Nephron (organoid): ENCODE data around the gene CYSTM1.

Experiments
- H3K27ac Mint-ChIP-seq, 3 experiments: 2 replicates each; pipeline ENCODE4 v1.8.0; 2020; ENCODE audit warnings: mixed read lengths in 3 of 3, mild to moderate bottlenecking in 2 of 3, moderate library complexity in 1 of 3
- H3K27me3 Mint-ChIP-seq: 2 replicates; pipeline ENCODE4 v1.8.0; 2021; ENCODE audit warnings: low read depth, mild to moderate bottlenecking, moderate library complexity, mixed read lengths
- H3K36me3 Mint-ChIP-seq: 2 replicates; pipeline ENCODE4 v1.8.0; 2020; ENCODE audit warnings: low read depth, mixed read lengths
- H3K4me1 Mint-ChIP-seq: 2 replicates; pipeline ENCODE4 v1.8.0; 2020; ENCODE audit warnings: mixed read lengths
- H3K4me3 Mint-ChIP-seq, 3 experiments: 2 replicates each; pipeline ENCODE4 v1.8.0; 2020; ENCODE audit warnings: mild to moderate bottlenecking in 3 of 3, mixed read lengths in 3 of 3, moderate library complexity in 2 of 3
- H3K9me3 Mint-ChIP-seq: 2 replicates; pipeline ENCODE4 v1.8.0; 2020; ENCODE audit warnings: mixed read lengths
- CTCF ChIP-seq, 3 experiments: fragments of 200-600 bp; sonication (generic); IDR thresholded peaks; one replicate each; pipeline ENCODE4 v1.5.0; 2021; ENCODE audit warnings: antibody characterized with exemption in 3 of 3; ENCODE audit not compliant: unreplicated experiment in 3 of 3

Gene CYSTM1

GRCh38 chr5:140174465-140175366 lies at the start of gene CYSTM1:
CYSTM1 (plus strand) TSS chr5:140175188; CDS start chr5:140194466, 19,278 bp downstream.
- no peaks in the 10 kb centered on the region for H3K36me3 Mint-ChIP-seq
- peak within 1 kb of the TSS; percentile 89 to 97 (median 97) for H3K27ac Mint-ChIP-seq

GRCh38 chr5:140125637-140126036 lies 49.4 kb upstream of the CYSTM1 start, which contains the start of gene IGIP:
IGIP (plus strand) TSS chr5:140125937; CDS start chr5:140128477, 2,540 bp downstream.
- no peak for TF ChIP-seq CTCF (IDR thresholded peaks at IDR 0.05; ENCODE audit: unreplicated experiment in 3 of 3)
- Mint-ChIP-seq H3K4me1 (no peaks in the 10 kb centered on the region), H3K36me3 (no peaks in the 10 kb centered on the region), H3K27ac (no peak within 1 kb of the TSS), H3K27me3 (peaks cover 49% of the 10 kb centered on the region), H3K4me3 (no peak within 1 kb of the TSS), H3K9me3 (no peaks in the 10 kb centered on the region)

More at GRCh38 chr5:140174465-140175366, at the start of gene CYSTM1:
- Mint-ChIP-seq H3K9me3 (no peaks in the 10 kb centered on the region), H3K27me3 (peaks cover 9% of the 10 kb centered on the region), H3K4me1 (peaks cover 33% of the 10 kb centered on the region), H3K4me3 (peak within 1 kb of the TSS; percentile 94 to 96 (median 95))
- no peak for TF ChIP-seq CTCF (IDR thresholded peaks at IDR 0.05; ENCODE audit: unreplicated experiment in 3 of 3)

- Mint-ChIP-seq H3K4me1 (no peaks in the 10 kb centered on the region), H3K4me3 (no peak overlapping the region), H3K9me3 (no peaks in the 10 kb centered on the region), H3K27ac (no peak overlapping the region), H3K27me3 (peaks cover 45% of the 10 kb centered on the region), H3K36me3 (no peaks in the 10 kb centered on the region)
- no peak for TF ChIP-seq CTCF (IDR thresholded peaks at IDR 0.05; ENCODE audit: unreplicated experiment in 3 of 3)
These were observed 48.5 kb upstream of the CYSTM1 start for GRCh38 chr5:140126315-140127012.

- Mint-ChIP-seq H3K9me3 (no peaks in the 10 kb centered on the region), H3K4me1 (no peaks in the 10 kb centered on the region), H3K36me3 (no peaks in the 10 kb centered on the region), H3K27ac (no peak overlapping the region), H3K4me3 (no peak overlapping the region), H3K27me3 (peaks cover 34% of the 10 kb centered on the region)
- TF ChIP-seq CTCF (IDR thresholded peaks at IDR 0.05; ENCODE audit: unreplicated experiment in 3 of 3): no peak
These were observed 46.6 kb upstream of the CYSTM1 start for GRCh38 chr5:140128376-140128775.

- Mint-ChIP-seq H3K36me3 (no peaks in the 10 kb centered on the region), H3K4me1 (no peaks in the 10 kb centered on the region), H3K27ac (no peak overlapping the region), H3K27me3 (peaks cover 32% of the 10 kb centered on the region), H3K9me3 (no peaks in the 10 kb centered on the region), H3K4me3 (no peak overlapping the region)
- no peak for TF ChIP-seq CTCF (IDR thresholded peaks at IDR 0.05; ENCODE audit: unreplicated experiment in 3 of 3)
These were observed 43.8 kb upstream of the CYSTM1 start for GRCh38 chr5:140130949-140131733.
